NCI-H2107 (cell line): Measurements from ENCODE around the gene LAMP1.
"Not testable (repeated sequence)": the region's sequence is repeated elsewhere in the genome, so short reads cannot be mapped to it uniquely, and the experiment has no call there.

Experiments
- DNase-seq: peaks from one replicate; lab custom pipeline; 2025; lab: John Stamatoyannopoulos, UW

LAMP1 gene

GRCh38 chr13:113297370-113298042, 467 bp downstream of the LAMP1 start:
- no peak for DNase-seq

- no peak for DNase-seq
Observed at GRCh38 chr13:113298043-113298945, 1.3 kb downstream of the LAMP1 start.

GRCh38 chr13:113299951-113300350, 2.9 kb downstream of the LAMP1 start:
- no peak for DNase-seq

- DNase-seq: no peak
Observed at GRCh38 chr13:113302986-113303385, 5.9 kb downstream of the LAMP1 start.

- no peak for DNase-seq
Observed at GRCh38 chr13:113304121-113304520, 7.1 kb downstream of the LAMP1 start.

- DNase-seq: no peak
Observed at GRCh38 chr13:113305208-113305607, 8.2 kb downstream of the LAMP1 start.

- DNase-seq: no peak
Observed at GRCh38 chr13:113307491-113307890, 10.5 kb downstream of the LAMP1 start.

- DNase-seq: no peak
Observed at GRCh38 chr13:113309473-113309872, 12.4 kb downstream of the LAMP1 start.

GRCh38 chr13:113314112-113314511, 17.1 kb downstream of the LAMP1 start:
- not testable (repeated sequence) for DNase-seq

GRCh38 chr13:113314895-113315470, 17.9 kb downstream of the LAMP1 start:
- not testable (repeated sequence) for DNase-seq

- DNase-seq: no peak
Observed at GRCh38 chr13:113315992-113316391, 19.0 kb downstream of the LAMP1 start.

GRCh38 chr13:113317031-113317430, 20.0 kb downstream of the LAMP1 start:
- DNase-seq: no peak

GRCh38 chr13:113318956-113319355, 21.9 kb downstream of the LAMP1 start:
- DNase-seq: no peak

GRCh38 chr13:113319371-113319770, 22.3 kb downstream of the LAMP1 start:
- no peak for DNase-seq

- DNase-seq: no peak
Observed at GRCh38 chr13:113320226-113320875, 23.3 kb downstream of the LAMP1 start.

GRCh38 chr13:113321546-113321945, 24.5 kb downstream of the LAMP1 start:
- no peak for DNase-seq

- DNase-seq: no peak
Observed at GRCh38 chr13:113322043-113322461, 25.0 kb downstream of the LAMP1 start.

- DNase-seq: no peak
Observed at GRCh38 chr13:113322890-113323651, 26.0 kb downstream of the LAMP1 start.

GRCh38 chr13:113323869-113324268, 26.8 kb downstream of the LAMP1 start:
- DNase-seq: no peak

GRCh38 chr13:113324398-113324797, 27.4 kb downstream of the LAMP1 start:
- no peak for DNase-seq

GRCh38 chr13:113325779-113326178, 28.7 kb downstream of the LAMP1 start:
- DNase-seq: no peak

- DNase-seq: peak; percentile 12
Observed at GRCh38 chr13:113327391-113327765, 30.3 kb downstream of the LAMP1 start.
